COLO829 (cell line): ENCODE results near the gene DOCK4.

Experiments
- DNase-seq: peaks from one replicate; pipeline ENCODE4 v3.0.0; 2012; ENCODE audit warnings: low spot score

DOCK4 gene

DNA sequence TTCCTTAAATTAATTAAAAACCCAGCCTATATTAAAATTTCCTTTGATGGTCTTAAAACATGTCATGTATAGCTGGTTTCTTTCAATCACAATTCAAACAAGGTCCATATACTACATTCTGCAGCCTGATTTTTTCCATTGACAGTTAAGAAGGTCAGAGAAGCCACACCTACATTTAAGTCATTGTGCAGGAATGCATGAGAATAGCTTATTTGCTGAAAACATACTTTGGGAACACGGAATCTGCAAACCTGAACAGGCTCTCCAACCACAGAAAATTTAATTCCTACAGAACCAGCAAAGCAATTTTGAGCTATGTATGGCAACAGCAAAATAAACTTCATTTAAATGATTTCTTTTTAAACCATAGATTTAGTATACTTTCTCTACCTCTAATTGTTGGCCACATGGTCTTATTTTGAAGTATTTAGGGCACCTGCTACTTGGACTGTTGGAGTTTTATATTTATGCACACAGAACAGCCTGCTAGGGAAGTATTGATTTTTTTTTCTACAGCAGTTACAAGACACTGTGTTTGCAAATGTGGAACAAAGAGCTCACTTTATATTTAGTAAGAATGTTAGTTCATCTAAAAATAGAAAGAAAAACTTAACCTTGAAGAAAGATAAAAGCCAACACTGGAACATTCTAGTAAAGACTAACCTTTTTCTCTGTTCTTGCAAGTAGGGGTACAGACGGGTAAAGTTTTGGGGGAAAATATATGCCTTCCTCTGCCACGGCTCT is 403.0 kb downstream of the DOCK4 start:
- no peak for DNase-seq

DNA sequence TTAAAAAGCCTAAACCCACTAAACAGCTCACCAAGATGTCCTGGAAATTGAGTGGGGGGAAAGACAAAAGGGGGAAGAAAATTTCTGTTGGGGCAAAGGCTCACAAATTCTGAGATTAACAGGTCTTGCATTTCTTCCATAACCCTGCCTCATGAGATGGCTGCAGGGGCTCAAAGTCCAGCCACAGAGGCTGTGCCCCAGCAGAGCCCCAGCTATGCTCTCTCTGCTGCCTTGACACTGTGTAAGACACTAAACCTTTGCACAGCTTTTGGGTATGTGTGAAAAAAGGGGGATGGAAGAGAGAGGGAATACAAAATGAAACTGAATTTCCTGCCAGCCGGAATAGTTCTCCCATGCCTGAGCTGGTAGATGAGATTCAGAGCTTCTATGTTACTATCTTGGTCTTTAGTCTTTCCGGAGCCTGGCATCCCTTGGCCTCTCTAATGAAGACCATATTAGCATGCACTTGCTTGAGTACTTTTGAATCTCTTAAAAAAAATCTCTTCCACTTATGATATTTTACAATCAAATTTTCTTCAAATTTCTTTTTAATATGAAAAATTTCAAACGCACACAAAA is 403.9 kb downstream of the DOCK4 start:
- no peak for DNase-seq

GRCh38 chr7:111801277-111801676 is 404.9 kb downstream of the DOCK4 start:
- no peak for DNase-seq

- no peak for DNase-seq
Measured at GRCh38 chr7:111796671-111797070, 409.5 kb downstream of the DOCK4 start.

DNA sequence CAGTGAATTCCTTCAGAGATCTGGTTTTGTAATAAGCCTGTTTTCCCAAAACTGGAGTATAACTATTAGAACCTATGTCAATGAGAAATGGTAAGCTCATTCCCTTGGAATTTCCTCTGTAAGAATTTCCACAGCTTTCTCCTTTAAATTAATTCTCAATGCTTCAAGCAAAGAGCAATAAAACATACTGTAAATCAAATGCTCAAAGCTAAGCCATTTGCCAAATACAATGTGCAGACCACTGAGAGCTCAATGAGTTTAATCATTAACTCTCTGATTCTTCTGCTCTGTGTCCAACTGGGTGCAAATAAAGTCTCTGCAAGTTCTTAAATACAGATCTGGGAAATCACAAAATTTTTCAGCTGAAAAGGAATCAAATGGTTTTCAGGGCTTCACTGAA is 416.3 kb downstream of the DOCK4 start:
- DNase-seq = no peak

DNA sequence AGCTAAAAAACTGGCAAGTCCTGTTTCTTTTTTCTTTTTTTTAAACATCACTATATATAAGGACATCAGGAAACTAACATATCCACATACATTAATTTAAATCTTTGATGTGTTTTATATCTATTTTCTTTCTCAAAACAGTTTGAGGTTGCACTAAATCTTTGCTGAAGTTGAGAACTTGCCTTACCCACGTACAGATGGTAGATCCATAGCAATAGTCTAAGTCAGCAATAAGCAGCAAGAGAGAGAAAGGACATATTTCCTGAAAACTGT is 417.2 kb downstream of the DOCK4 start:
- no peak for DNase-seq

GRCh38 chr7:111788286-111789047 is 417.7 kb downstream of the DOCK4 start:
- no peak for DNase-seq

GRCh38 chr7:111787741-111788140 is 418.5 kb downstream of the DOCK4 start:
- no peak for DNase-seq

- no peak for DNase-seq
Measured at GRCh38 chr7:111787099-111787498, 419.1 kb downstream of the DOCK4 start.

GRCh38 chr7:111785076-111785475 is 421.1 kb downstream of the DOCK4 start:
- no peak for DNase-seq

DNA sequence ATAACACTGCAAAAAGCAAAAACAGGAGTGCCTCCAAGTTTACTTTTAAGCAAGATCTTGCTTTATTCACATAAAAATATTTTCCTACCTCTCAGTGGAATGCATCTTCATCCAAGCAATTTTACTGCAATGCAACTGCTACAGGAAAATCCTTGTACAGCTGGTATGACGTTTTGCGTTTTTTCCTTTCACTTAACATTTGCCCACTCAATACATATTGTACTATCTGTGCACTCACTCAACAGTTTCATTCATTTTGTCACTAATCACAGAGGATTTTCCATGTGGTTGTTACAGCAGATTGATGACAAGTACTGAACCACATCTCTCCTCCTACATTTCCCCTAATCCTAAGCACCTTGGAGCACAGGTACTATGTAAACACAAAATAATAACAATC is 421.9 kb downstream of the DOCK4 start:
- DNase-seq = no peak

DNA sequence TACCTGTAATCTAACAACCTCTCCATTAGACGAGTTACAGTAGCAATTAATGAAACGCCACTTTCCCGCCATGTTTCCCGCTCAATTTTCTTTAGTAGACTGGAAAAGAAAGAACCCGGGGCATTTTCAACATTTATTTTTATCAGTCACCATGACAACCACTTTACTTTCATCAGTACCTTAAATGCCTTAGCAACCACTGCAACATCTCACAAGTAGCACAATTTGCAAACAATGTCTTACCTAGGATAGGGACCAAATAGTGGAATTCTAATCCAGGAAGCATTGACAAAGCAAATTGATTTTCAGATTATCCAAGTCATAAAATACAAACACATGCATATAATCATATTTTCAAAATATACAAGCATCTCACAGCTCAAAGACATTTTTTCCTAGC is 422.3 kb downstream of the DOCK4 start:
- DNase-seq = no peak

GRCh38 chr7:111780527-111780926 is 425.7 kb downstream of the DOCK4 start:
- no peak for DNase-seq

GRCh38 chr7:111775206-111775605 is 431.0 kb downstream of the DOCK4 start:
- DNase-seq = no peak

- no peak for DNase-seq
Measured at GRCh38 chr7:111772716-111773115, 433.5 kb downstream of the DOCK4 start.

DNA sequence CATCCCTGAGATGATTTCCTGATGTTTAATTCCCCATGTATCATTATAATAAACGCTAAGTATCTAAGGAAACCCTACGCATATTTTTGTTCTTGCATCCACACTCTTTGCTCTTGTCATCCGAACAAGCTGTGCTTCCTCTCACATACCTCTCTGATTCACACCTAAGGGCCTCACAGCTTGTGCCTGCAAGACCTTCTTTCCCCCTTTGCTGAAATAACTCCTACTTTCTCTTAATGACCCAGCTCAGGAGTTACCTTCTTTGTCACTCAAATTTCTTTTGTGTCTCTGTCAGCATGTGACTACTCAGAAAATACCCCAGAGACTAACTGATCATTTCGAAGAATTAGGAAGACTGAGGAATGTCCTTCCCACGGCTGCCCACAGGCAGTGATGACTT is 434.6 kb downstream of the DOCK4 start:
- DNase-seq = no peak

DNA sequence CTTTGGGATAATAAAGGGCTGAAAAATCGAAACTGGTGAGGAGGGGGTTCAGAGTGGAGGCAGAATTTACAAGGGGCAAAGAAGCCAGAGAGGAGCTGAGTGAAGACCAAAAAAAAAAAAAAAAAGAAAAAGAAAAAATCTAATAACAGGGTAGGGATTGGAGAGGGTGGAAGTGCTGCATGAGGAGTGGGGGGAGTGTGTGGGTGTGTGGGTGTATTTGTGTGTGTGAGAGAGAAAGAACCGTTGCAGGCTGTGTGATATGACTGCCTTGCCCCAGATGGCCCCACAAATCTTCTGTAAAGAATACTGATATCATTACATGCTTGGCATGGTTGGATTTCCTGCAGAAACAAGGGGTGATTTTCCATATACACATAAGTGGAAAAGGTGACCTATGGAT is 436.1 kb downstream of the DOCK4 start:
- no peak for DNase-seq

DNA sequence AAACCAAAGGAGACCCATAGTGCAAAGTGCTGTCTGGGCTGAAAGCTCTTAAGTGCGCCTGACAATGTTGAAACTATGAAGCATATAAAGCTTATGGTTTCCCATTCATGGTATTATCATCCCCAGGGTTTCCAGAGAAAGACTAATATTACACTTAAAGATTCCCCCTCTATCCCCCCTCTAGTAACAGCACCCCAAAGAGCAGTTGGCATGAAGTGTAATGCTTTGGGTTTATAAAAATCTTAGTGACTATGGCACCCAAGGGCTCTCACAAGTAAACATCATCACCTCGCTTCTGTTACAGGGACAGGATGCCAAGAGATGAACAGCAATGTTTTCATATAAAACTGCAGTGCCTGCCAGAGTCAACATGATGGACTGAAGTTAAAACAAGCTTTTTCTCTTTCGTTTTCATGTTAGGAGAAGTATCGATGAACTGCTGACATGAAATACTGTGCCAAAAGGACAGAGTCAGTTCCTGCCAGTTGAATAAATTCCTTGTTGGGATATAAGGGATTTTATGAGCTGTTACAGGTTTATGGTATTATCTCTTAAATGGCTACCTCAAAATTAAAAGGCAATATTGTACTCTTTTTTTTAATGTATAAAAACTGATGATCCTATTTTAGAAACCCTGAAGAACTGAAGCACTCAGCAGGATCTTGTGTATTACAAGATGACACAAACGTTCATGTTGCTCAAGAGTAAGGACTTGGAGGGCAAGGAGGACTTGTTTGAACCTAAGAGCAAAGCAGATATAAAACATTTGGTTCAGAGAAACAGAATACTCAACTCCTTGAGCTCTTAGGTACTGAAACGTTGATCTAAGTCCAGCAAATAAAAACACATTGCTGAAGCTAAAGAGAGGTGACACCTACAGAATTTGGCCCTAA is 440.2 kb downstream of the DOCK4 start:
- no peak for DNase-seq

GRCh38 chr7:111763221-111763801 is 442.9 kb downstream of the DOCK4 start:
- DNase-seq = peak; percentile 66

GRCh38 chr7:111762799-111763198 is 443.4 kb downstream of the DOCK4 start:
- DNase-seq = no peak

DNA sequence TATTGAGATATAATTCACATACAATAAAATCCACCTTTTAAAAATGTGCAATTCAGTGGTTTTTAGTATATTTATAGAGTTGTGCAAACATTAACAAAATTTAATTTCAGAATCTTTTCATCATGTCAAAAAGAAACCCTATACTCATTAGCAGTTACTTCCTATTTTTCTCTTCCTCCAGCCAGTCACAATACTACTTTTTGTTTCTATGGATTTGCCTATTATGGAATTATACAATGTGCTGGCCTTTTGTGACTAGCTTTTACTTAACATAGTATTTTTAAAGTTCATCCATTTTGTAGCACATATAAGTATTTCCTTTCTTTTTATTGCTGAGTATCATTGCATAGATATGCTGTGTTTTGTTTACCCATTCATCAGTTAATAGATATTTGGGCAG is 444.0 kb downstream of the DOCK4 start:
- DNase-seq = no peak

- no peak for DNase-seq
Measured at GRCh38 chr7:111760043-111760442, 446.2 kb downstream of the DOCK4 start.
